HuH-7 (cell line): ENCODE measurements around the gene BLVRA.
A peak's percentile ranks its signal among the peaks of the same experiment; 100 is the strongest.
"Not testable (repeated sequence)": the region's sequence is repeated elsewhere in the genome, so short reads cannot be mapped to it uniquely, and the experiment has no call there.

Source experiments
- DNase-seq: peaks from one replicate; pipeline ENCODE4 v3.0.0; 2011; ENCODE audit warnings: low spot score

BLVRA gene, protein sequence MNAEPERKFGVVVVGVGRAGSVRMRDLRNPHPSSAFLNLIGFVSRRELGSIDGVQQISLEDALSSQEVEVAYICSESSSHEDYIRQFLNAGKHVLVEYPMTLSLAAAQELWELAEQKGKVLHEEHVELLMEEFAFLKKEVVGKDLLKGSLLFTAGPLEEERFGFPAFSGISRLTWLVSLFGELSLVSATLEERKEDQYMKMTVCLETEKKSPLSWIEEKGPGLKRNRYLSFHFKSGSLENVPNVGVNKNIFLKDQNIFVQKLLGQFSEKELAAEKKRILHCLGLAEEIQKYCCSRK

GRCh38 chr7:43758029-43758821 is at the start of gene BLVRA:
TSS of gene BLVRA (plus strand) at chr7:43758680. CDS start at chr7:43771159, 12,479 bp downstream.
- peak; percentile 84 for DNase-seq

DNA sequence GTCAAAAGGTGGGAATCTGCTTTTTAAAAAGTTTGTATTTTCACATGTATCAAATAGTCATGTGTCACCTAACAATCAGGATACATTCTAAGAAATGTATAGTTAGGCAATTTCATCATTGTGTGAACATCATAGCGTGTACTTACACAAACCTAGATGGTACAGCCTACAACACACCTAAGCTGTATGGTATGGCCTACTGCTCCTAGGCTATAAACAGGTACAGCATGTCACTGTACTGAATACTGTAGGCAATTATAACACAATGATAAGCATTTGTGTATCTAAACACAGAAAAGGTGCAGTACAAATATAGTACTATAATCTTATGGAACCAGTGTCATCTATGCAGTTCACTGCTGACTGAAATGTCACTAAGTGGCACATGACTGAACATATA is 47.0 kb upstream of the BLVRA start:
- no peak for DNase-seq

DNA sequence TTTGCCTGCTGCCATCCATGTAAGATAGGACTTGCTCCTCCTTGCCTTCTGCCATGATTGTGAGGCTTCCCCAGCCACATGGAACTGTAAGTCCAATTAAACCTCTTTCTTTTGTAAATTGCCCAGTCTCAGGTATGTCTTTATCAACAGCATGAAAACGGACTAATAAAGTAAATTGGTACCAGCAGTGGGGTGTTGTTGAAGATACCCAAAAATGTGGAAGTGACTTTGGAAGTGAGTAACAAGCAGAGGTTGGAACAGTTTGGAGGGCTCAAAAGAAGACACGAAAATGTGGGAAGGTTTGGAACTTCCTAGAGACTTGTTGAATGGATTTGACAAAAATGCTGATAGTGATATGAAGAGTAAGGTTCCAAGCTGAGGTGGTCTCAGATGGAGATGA is 42.5 kb upstream of the BLVRA start:
- not testable (repeated sequence) for DNase-seq

DNA sequence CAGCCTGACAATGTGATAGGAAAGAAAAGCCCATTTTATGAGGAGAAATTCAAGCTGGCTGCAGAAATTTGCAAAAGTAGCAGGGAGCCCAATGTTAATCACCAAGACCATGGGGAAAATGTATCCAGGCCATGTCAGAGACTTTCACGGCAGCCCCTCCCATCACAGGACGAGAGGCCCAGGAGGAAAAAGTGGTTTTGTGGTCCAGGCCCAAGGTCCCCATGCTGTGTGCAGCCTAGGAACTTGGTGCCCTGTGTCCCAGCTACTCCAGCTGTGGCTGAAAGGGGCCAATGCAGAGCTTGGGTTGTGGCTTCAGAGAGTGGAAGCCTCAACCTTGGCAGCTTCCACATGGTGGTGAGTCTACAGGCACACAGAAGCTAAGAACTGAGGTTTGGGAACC is 41.9 kb upstream of the BLVRA start:
- DNase-seq: no peak

- DNase-seq: no peak
Observed at GRCh38 chr7:43721193-43721806, 37.2 kb upstream of the BLVRA start.

GRCh38 chr7:43723007-43723341 is 35.5 kb upstream of the BLVRA start:
- no peak for DNase-seq

- DNase-seq: no peak
Observed at GRCh38 chr7:43725251-43725650, 33.2 kb upstream of the BLVRA start.

DNA sequence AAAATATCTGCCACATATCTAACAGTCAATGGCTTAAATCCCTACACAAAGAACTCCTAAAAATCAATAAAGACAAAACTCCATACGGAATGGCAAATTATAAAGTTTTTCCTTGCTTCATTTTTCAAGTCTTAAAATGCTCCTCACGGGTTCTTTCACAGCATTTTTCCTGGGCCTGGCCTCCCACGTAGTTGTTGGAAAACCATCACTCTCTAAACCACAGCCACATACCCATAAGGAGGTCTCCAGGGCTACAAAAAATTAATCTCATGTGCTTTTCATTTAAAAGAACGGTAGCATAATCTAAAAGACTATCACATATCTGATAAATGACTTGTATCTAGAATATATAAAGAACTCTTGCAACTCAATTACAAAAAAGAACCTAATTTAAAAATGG is 32.0 kb upstream of the BLVRA start:
- no peak for DNase-seq

DNA sequence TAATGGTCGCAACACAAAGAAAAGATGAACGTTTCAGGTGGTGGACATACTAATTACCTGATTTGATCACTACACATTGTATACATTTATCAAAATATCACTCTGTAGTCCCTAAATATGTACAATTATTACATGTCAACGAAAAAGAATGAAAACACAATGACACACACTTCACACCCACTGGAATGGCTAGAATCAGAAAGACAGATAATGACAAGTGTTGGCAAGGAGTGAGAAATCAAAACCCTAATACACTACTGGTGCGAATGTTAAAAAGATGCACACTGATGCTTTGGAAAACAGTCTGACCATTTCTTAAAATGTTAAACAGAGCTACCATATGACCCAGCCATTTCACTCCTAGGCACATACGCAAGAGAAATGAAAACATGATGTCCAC is 31.5 kb upstream of the BLVRA start:
- DNase-seq: no peak

DNA sequence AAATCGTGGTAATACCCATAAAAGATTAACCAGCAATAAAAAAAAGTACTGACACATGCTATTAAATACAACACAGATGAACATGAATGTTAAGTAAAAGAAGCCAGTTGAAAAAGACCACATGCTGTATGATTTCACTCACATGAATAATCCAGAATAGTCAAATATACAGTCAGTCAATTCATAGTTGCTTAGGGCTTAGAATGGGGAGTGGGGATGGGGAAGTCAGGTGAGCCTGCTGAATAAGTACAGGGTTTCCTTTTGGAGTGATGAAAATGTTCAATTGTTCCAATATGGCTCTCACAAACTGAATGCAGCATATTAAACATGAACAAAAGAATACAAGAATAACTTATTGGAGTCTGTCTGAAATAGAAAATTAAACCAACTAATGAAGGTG is 31.0 kb upstream of the BLVRA start:
- DNase-seq: no peak

- DNase-seq: peak; percentile 81
Observed at GRCh38 chr7:43729214-43729923, 29.1 kb upstream of the BLVRA start, which contains the start of gene COA1. TSS of gene COA1 (minus strand) at chr7:43729523. CDS start at chr7:43648614, 80,909 bp downstream.

DNA sequence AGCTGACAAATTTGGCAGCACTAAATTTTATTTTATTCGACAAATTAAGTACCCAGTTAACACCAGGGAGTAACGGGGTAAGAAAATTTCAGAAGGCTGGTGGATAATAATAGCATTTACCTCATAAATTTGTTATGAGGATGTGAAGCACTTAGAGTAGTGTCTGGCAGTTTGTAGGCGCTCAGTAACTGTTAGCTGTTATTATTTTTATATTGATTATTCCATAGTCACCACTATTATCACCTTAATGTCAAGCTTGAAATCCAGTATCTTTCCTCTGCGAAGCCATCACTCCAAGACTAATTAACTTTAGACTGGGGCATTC is 28.6 kb upstream of the BLVRA start:
- no peak for DNase-seq

GRCh38 chr7:43731494-43731893 is 27.0 kb upstream of the BLVRA start:
- not testable (repeated sequence) for DNase-seq

GRCh38 chr7:43734575-43735332 is 23.7 kb upstream of the BLVRA start:
- not testable (repeated sequence) for DNase-seq

- DNase-seq: no peak
Observed at GRCh38 chr7:43735403-43735801, 23.1 kb upstream of the BLVRA start.

- peak; percentile 29 for DNase-seq
Observed at GRCh38 chr7:43735802-43736603, 22.5 kb upstream of the BLVRA start.

GRCh38 chr7:43737467-43738127 is 20.9 kb upstream of the BLVRA start:
- no peak for DNase-seq

GRCh38 chr7:43742692-43743091 is 15.8 kb upstream of the BLVRA start:
- no peak for DNase-seq

DNA sequence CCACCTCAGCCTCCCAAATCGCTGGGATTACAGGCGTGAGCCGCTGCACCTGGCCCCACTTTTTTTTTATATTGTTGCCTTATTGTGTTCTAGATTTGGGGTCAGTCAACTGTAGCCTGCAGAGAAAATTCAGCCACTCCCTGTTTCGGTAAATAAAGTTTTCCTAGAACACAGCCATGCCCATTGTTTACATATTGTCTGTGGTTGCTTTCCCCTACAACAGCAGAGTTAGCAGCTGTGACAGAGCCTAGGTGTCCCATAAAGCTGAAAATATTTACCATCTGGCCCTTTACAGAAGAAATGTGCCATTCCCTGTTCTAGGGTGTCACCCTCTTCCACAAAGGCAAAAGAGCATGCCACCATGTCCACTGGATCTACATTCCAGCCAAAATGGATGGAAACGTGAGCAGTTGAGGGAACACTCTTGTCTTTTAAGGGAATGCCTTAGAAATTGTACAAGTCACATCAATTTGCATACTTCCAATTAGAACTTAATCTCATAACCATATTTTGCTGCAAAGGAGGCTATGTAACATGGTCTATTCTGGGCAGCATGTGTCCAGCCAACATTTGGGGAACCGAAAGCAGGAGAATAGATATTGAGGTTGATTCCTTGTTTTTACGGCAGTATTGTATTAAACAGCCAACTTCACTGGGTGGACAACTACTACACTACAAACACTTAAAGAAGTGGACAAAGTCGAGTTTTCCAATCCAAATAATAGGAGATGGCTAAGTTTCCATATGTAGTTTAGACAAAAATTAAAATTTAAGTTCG is 11.0 kb upstream of the BLVRA start:
- DNase-seq: no peak
